Subcutaneous adipose tissue (tissue), 4 donors: ENCODE data around the gene SEC14L1. TPM values are rescaled to one million over a fixed set of nuclear protein-coding genes. Genes with fewer than 3 reads are reported as not detected.

Experiments used
- total RNA-seq, 4 donors: library from RNA; depleted of rRNA; stranded (reverse); fragments of >200 nt; gene quantifications; one replicate each; pipeline ENCODE4 v1.1.0, GENCODE V29; 2016
- TF ChIP-seq, protein P1 (sequence below): fragments of 450-650 bp; IDR thresholded peaks from one replicate; pipeline ENCODE4 v1.5.1; 2016; ENCODE audit warnings: low read depth, mild to moderate bottlenecking, control low read depth, antibody characterized with exemption, moderate library complexity

SEC14L1 gene
- total RNA-seq, 4 donors from 2014 or later, result 61.9 to 309 (median 119) TPM

DNA sequence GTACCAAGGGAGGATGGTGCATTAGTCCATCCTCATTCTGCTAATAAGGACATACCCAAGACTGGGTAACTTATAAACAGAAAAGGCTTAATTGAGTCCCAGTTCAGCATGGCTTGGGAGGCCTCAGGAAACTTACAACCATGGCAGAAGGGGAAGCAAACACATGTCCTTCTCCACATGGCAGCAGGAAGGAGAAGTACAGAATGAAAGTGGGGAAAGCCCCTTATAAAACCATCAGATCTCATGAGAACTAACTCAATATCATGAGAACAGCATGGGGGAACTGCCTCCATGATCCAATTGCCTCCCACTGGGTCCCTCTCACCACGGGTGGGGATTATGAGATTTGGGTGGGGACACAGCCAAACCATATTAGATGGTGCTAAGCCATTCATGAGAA, 84.5 kb downstream of the SEC14L1 start:
- TF ChIP-seq, protein P1, sequence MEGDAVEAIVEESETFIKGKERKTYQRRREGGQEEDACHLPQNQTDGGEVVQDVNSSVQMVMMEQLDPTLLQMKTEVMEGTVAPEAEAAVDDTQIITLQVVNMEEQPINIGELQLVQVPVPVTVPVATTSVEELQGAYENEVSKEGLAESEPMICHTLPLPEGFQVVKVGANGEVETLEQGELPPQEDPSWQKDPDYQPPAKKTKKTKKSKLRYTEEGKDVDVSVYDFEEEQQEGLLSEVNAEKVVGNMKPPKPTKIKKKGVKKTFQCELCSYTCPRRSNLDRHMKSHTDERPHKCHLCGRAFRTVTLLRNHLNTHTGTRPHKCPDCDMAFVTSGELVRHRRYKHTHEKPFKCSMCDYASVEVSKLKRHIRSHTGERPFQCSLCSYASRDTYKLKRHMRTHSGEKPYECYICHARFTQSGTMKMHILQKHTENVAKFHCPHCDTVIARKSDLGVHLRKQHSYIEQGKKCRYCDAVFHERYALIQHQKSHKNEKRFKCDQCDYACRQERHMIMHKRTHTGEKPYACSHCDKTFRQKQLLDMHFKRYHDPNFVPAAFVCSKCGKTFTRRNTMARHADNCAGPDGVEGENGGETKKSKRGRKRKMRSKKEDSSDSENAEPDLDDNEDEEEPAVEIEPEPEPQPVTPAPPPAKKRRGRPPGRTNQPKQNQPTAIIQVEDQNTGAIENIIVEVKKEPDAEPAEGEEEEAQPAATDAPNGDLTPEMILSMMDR, result no peak

GRCh38 chr17:77227461-77228240, 86.9 kb downstream of the SEC14L1 start:
- TF ChIP-seq, protein P1, result no peak

GRCh38 chr17:77228241-77228752, 87.5 kb downstream of the SEC14L1 start:
- TF ChIP-seq, protein P1, result no peak

- TF ChIP-seq, protein P1, result no peak
These were observed 88.0 kb downstream of the SEC14L1 start for GRCh38 chr17:77228816-77229215.

GRCh38 chr17:77229786-77230435, 89.1 kb downstream of the SEC14L1 start:
- TF ChIP-seq, protein P1, result no peak

GRCh38 chr17:77230436-77230830, 89.7 kb downstream of the SEC14L1 start:
- TF ChIP-seq, protein P1, result no peak

GRCh38 chr17:77231076-77231871, 90.5 kb downstream of the SEC14L1 start:
- TF ChIP-seq, protein P1, result no peak
